HL-60 (cell line): ENCODE measurements around the gene ZNF497.

Source experiments
- POLR2AphosphoS5 ChIP-seq: IDR thresholded peaks from 2 replicates; pipeline ENCODE4 v1.6.1; 2012; ENCODE audit warnings: low read depth
- TF ChIP-seq, protein P1 (sequence below): IDR thresholded peaks from one replicate; pipeline ENCODE4 v1.5.1; 2011; ENCODE audit warnings: low read length, control low read depth, inconsistent platforms; ENCODE audit not compliant: insufficient read depth
- TF ChIP-seq, protein P2 (sequence below): IDR thresholded peaks from 2 replicates; pipeline ENCODE4 v1.6.1; 2012; ENCODE audit warnings: low read depth; ENCODE audit not compliant: insufficient replicate concordance

DNA sequence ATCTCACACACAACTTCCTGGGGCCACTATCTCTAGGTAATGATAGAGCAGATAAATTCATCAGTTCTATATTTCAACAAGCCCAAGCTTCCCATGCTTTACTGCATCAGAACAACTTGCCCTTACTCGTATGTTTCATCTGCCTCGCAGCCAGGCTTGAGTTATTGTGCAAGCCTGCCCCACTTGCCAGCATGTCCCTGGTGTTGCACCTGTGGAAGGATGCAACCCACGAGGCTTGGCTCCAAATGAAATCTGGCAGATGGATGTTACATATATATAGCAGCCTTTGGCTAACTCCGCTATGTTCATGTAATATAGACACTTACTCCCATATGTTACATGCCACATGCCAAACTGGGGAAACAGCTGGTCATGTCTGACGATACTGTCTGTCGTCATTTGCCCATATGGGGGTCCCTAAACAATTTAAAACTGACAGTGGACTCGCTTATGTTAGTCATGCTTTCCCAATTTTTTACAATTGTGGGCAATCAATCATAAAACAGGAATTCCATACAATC, 51.1 kb downstream of the ZNF497 start:
- TF ChIP-seq, protein P1, sequence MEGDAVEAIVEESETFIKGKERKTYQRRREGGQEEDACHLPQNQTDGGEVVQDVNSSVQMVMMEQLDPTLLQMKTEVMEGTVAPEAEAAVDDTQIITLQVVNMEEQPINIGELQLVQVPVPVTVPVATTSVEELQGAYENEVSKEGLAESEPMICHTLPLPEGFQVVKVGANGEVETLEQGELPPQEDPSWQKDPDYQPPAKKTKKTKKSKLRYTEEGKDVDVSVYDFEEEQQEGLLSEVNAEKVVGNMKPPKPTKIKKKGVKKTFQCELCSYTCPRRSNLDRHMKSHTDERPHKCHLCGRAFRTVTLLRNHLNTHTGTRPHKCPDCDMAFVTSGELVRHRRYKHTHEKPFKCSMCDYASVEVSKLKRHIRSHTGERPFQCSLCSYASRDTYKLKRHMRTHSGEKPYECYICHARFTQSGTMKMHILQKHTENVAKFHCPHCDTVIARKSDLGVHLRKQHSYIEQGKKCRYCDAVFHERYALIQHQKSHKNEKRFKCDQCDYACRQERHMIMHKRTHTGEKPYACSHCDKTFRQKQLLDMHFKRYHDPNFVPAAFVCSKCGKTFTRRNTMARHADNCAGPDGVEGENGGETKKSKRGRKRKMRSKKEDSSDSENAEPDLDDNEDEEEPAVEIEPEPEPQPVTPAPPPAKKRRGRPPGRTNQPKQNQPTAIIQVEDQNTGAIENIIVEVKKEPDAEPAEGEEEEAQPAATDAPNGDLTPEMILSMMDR = no peak
- TF ChIP-seq, protein P2, sequence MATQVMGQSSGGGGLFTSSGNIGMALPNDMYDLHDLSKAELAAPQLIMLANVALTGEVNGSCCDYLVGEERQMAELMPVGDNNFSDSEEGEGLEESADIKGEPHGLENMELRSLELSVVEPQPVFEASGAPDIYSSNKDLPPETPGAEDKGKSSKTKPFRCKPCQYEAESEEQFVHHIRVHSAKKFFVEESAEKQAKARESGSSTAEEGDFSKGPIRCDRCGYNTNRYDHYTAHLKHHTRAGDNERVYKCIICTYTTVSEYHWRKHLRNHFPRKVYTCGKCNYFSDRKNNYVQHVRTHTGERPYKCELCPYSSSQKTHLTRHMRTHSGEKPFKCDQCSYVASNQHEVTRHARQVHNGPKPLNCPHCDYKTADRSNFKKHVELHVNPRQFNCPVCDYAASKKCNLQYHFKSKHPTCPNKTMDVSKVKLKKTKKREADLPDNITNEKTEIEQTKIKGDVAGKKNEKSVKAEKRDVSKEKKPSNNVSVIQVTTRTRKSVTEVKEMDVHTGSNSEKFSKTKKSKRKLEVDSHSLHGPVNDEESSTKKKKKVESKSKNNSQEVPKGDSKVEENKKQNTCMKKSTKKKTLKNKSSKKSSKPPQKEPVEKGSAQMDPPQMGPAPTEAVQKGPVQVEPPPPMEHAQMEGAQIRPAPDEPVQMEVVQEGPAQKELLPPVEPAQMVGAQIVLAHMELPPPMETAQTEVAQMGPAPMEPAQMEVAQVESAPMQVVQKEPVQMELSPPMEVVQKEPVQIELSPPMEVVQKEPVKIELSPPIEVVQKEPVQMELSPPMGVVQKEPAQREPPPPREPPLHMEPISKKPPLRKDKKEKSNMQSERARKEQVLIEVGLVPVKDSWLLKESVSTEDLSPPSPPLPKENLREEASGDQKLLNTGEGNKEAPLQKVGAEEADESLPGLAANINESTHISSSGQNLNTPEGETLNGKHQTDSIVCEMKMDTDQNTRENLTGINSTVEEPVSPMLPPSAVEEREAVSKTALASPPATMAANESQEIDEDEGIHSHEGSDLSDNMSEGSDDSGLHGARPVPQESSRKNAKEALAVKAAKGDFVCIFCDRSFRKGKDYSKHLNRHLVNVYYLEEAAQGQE = no peak
- no peak for TF ChIP-seq POLR2AphosphoS5
